D721Med (cell line): Measurements from ENCODE around the gene KLF4.

Experiments used
- DNase-seq: peaks from one replicate; pipeline ENCODE4 v3.0.0; 2011; ENCODE audit warnings: low spot score; ENCODE audit not compliant: insufficient read length
- FAIRE-seq: peaks from 2 replicates; lab custom pipeline; 2011; peaks lifted over from hg19 to GRCh38; lab: Jason Lieb, UNC
- CTCF ChIP-seq: IDR thresholded peaks from 2 replicates; pipeline ENCODE4 v1.5.1; 2012; ENCODE audit warnings: mild to moderate bottlenecking, control low read depth; ENCODE audit not compliant: insufficient read depth; ENCODE audit errors: missing control alignments

Gene KLF4

GRCh38 chr9:107435415-107435814 lies 54.2 kb downstream of the KLF4 start:
- DNase-seq: no peak
- no peak for FAIRE-seq
- no peak for TF ChIP-seq CTCF
